Naive thymus-derived CD8-positive, alpha-beta T cell (primary cell): ENCODE results near the gene AMOTL2. TPM values are rescaled to one million over a fixed set of nuclear protein-coding genes. Genes with fewer than 3 reads are reported as not detected.
A peak's percentile ranks its signal among the peaks of the same experiment; 100 is the strongest.

Experiments
- ATAC-seq, 2 donors: fragments of 150-1000 bp; cut with Tn5 transposase in 1 of 2; sonication (Bioruptor Pico), chemical (Tn5 transposase) in 1 of 2; 1 replicate in 1 of 2; 2 replicates in 1 of 2; pipeline ENCODE4 v1.10.0; 2021; ENCODE audit warnings: mild to moderate bottlenecking in 2 of 2, moderate library complexity in 2 of 2
- POLR2A ChIA-PET: fragments of 350-600 bp; sonication (Branson Sonifier 250); formaldehyde crosslinking; loops from one replicate; lab custom pipeline; 2021; ENCODE audit warnings: antibody characterized with exemption; lab: Charles Lee
- DNase-seq, 10 donors: peaks; one replicate each; pipeline versions ENCODE4 v3.0.0 to v3.0.0-alpha.2; 2020 to 2022
- H3K27ac Mint-ChIP-seq, 10 donors: one replicate each; pipeline ENCODE4 v1.8.0; 2020 to 2022; ENCODE audit warnings: mild to moderate bottlenecking in 10 of 10, mixed read lengths in 10 of 10, moderate library complexity in 4 of 10, inconsistent platforms in 1 of 10
- H3K27me3 Mint-ChIP-seq, 5 donors: one replicate each; pipeline ENCODE4 v1.8.0; 2021 to 2022; ENCODE audit warnings: mixed read lengths in 5 of 5
- H3K36me3 Mint-ChIP-seq, 3 donors: one replicate each; pipeline ENCODE4 v1.8.0; 2020 to 2022; ENCODE audit warnings: mixed read lengths in 3 of 3, mild to moderate bottlenecking in 2 of 3, inconsistent platforms in 1 of 3
- H3K4me1 Mint-ChIP-seq, 4 donors: one replicate each; pipeline ENCODE4 v1.8.0; 2021 to 2022; ENCODE audit warnings: mixed read lengths in 4 of 4
- H3K4me3 Mint-ChIP-seq, 10 donors: one replicate each; pipeline ENCODE4 v1.8.0; 2020 to 2022; ENCODE audit warnings: mild to moderate bottlenecking in 10 of 10, mixed read lengths in 10 of 10, moderate library complexity in 6 of 10, inconsistent platforms in 1 of 10
- H3K9me3 Mint-ChIP-seq, 9 donors: one replicate each; pipeline ENCODE4 v1.8.0; 2020 to 2022; ENCODE audit warnings: mixed read lengths in 9 of 9, mild to moderate bottlenecking in 3 of 9, inconsistent platforms in 1 of 9, moderate library complexity in 1 of 9
- polyA plus RNA-seq, 3 donors: library from polyadenylated mRNA; unstranded; fragments of 300-500 nt; fragmentation: Illumina TruSeq; gene quantifications; one replicate each; pipeline ENCODE4 v1.2.3, GENCODE V29; 2021
- total RNA-seq, 8 experiments: library from RNA in 2 of 8; stranded (reverse) in 2 of 8; gene quantifications; one replicate each; pipeline ENCODE4 v1.2.3 and lab custom pipeline; 2021 to 2026

The AMOTL2 gene
- total and polyA plus RNA-seq, 5 experiments from 2014 or later, result not detected

DNA sequence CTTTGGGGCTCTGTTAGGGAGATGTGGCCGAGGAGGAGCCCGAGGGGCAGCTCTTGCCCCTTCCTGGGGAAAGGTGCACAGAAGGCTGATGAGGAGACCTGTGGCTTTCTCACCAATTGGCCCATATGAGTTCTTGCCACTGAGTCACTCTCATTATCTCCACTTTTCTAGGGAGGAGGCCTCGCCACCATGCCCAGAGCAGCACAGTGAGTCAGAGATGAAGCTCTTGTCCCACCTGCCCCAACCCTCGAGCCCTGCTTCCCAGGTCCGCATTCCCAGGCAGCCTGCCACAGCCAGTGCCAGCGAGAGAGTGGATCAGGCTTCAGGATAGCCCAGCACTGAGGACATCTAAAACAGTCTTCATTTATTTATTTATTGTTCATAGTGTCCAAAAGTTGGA is 53.5 kb downstream of the AMOTL2 start:
- no peak for ATAC-seq
- no peak for DNase-seq
- peaks cover 0 to 2% (median 0%) of the 10 kb centered on the region in 9 donors for H3K9me3 Mint-ChIP-seq
- POLR2A ChIA-PET, result no interaction called here
- peaks cover 10 to 21% (median 20%) of the 10 kb centered on the region in 5 donors for H3K27me3 Mint-ChIP-seq
- H3K27ac Mint-ChIP-seq, result no peak overlapping the region
- H3K36me3 Mint-ChIP-seq, result no peaks in the 10 kb centered on the region
- no peak overlapping the region for H3K4me3 Mint-ChIP-seq
- H3K4me1 Mint-ChIP-seq, result no peaks in the 10 kb centered on the region

DNA sequence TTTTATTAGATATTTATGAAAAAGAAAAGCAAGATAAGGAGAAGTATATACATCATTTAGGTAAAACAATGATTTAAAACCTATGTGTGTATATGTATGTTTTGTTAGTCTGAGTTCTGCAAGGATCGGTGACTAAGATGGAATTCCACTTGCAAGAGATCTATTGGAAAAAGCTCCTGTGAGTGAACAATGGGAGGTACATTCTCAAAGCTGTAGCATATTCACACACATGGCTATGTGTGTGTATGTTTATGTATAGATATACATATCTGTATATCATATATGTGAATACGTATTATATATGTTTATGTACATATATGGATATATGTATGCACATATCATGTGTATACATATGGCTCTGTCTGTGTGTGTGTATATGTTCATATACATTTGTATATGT is 54.3 kb downstream of the AMOTL2 start:
- no peak overlapping the region for H3K27ac Mint-ChIP-seq
- no peaks in the 10 kb centered on the region for H3K4me1 Mint-ChIP-seq
- H3K9me3 Mint-ChIP-seq, result peaks cover 0 to 2% (median 0%) of the 10 kb centered on the region in 9 donors
- POLR2A ChIA-PET, result no interaction called here
- DNase-seq (no peak), ATAC-seq (no peak)
- no peak overlapping the region for H3K4me3 Mint-ChIP-seq
- peaks cover 9 to 21% (median 18%) of the 10 kb centered on the region in 5 donors for H3K27me3 Mint-ChIP-seq
- H3K36me3 Mint-ChIP-seq, result no peaks in the 10 kb centered on the region

DNA sequence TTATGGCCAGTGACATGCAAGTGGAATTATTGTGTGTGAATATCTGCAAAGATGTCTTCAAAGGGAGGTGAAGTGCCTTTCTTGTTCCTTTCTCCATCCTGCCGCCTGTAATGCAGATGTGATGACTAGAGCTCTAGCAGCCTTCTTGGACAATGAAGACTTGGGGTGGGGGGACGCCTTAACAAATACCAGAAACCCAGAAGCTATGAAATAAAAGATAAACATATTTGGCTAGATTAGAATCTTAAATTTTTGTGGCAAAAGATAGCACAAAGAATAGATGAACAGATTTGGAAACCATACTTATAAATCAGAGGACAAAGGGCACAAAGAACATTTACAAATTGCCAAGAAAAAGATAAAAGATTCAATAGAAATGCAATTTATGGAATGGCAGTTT is 56.1 kb downstream of the AMOTL2 start:
- H3K36me3 Mint-ChIP-seq, result no peaks in the 10 kb centered on the region
- no peak overlapping the region for H3K4me3 Mint-ChIP-seq
- peaks cover 0 to 2% (median 0%) of the 10 kb centered on the region in 9 donors for H3K9me3 Mint-ChIP-seq
- DNase-seq (no peak), ATAC-seq (no peak)
- H3K27ac Mint-ChIP-seq, result peak overlapping the region in 1 of 10 donors; percentile 15
- peaks cover 19 to 36% (median 24%) of the 10 kb centered on the region in 5 donors for H3K27me3 Mint-ChIP-seq
- H3K4me1 Mint-ChIP-seq, result peaks cover 0 to 6% (median 1%) of the 10 kb centered on the region in 4 donors
- POLR2A ChIA-PET, result no interaction called here

DNA sequence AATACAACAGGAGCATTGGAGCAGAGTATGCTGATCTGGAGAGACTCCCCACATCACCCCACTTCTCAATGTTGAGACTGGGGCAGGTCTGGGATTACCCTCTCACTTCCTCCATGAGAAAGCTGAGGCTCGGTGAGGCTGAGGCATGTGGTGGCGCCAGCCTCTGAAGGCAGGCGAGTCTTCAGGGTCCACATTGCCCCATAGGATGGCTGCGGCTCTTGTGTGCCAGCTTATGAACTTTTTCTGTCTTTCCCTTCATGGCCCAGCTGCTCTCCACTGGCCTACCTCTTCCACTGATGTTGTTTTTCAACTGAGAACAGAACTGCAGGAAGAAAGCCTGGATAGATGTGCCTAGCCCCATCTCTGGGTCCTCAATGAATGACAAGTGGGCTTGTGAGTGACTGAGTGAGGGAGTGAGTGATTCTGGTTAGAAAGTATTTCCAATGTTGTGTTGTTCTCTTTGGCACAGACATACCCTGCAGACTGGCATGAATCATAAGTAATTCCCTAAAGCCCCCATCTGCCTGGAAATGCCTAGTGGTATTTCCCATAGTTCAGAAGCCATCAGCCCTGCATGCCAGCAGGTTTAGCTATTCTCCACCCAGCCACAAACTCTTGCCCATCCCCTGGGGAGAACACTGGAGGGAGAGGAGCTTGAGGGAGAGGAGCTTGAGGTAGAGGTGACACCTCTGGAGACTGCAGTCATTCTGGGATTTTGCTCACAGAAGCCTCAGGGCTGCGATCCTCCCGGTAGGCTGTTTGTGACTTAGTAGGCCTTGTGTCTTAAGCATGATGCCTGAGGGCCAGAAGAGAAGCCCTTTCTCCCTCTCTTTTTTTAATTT is 56.9 kb downstream of the AMOTL2 start:
- no peak for ATAC-seq
- DNase-seq, result no peak
- H3K4me1 Mint-ChIP-seq, result peaks cover 0 to 11% (median 4%) of the 10 kb centered on the region in 4 donors
- no peak overlapping the region for H3K4me3 Mint-ChIP-seq
- no peak overlapping the region for H3K27ac Mint-ChIP-seq
- POLR2A ChIA-PET, result no interaction called here
- H3K9me3 Mint-ChIP-seq, result no peaks in the 10 kb centered on the region
- no peaks in the 10 kb centered on the region for H3K36me3 Mint-ChIP-seq
- peaks cover 19 to 38% (median 21%) of the 10 kb centered on the region in 5 donors for H3K27me3 Mint-ChIP-seq

DNA sequence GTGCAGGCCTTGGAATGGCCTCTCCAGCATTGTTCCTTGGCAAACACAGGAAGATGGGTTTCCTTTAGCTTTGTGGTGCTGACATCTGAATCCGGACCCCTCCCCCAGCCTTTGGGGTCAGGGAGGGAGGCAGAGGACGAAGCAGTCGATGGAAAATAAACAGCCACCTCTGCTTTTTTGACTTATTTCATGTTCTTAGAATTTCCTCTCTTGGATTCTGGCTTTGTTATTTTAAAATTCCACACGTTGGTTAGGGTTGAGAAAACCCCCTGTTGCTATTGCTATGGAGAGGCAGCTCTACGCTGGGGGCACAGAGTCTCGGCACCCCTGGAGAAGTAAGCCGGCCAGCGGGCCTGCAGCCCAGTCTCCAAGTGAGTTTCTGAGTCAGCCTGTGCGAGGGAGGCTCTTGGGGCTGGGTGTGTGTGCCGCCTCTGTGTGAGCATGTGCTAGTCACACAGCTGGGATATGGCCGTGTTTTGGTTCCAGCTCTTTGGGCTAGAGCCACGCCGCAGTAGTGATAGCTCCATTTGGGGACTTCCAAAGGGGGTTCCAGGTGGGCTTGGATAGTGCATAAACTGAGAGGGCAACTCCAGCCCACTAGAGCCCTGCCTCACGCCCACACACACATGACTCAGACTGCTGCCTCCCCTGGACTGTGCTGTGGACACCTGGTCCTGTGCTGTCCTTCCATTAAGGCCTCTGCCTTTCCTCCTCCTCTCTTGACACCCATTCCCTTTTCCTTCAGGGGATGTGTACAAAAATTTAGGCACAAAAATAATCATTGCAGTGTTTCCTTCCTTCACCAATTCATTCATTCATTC is 58.8 kb downstream of the AMOTL2 start:
- Mint-ChIP-seq H3K9me3 (no peaks in the 10 kb centered on the region), H3K4me1 (peaks cover 0 to 11% (median 4%) of the 10 kb centered on the region in 4 donors), H3K27me3 (peaks cover 21 to 47% (median 28%) of the 10 kb centered on the region in 5 donors), H3K27ac (no peak overlapping the region), H3K36me3 (no peaks in the 10 kb centered on the region), H3K4me3 (no peak overlapping the region)
- no peak for DNase-seq
- POLR2A ChIA-PET, result no interaction called here
- no peak for ATAC-seq

DNA sequence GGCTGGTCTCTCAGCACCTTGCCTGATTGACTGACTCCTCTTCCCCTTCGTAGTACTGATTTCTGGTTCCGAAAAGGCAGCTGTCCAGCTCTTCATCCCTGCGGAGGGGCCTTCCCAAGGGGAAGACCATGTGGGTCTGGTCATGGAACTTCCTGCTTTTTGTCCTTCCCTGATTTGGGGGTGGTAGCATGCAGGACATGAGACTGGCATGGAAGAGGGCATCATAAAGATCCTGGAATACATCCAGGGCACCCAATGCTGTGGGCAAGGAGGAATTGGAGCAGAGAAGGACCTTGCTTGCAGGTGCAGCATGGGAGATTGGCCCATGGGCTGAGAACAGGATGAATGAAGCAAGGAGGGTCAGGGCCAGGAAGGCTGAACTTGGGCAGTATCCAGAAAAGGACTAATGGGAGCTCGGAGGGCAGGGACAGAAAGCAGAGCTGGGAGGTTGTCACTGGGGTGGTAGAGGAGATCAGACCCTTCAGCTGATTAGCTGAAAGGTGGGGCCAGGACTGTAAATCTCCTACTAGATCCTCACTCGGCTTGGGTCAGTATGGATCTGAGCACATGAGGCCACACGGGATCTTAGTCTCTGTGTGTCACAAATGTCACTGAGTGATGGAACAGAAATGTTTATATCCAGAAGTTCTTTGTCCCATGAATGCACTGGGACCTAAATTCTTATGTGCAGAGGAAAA is 59.5 kb downstream of the AMOTL2 start:
- H3K27me3 Mint-ChIP-seq, result peaks cover 21 to 47% (median 28%) of the 10 kb centered on the region in 5 donors
- ATAC-seq (no peak), DNase-seq (no peak)
- H3K27ac Mint-ChIP-seq, result peak overlapping the region in 1 of 10 donors; percentile 33
- no peaks in the 10 kb centered on the region for H3K36me3 Mint-ChIP-seq
- no peak overlapping the region for H3K4me3 Mint-ChIP-seq
- H3K9me3 Mint-ChIP-seq, result no peaks in the 10 kb centered on the region
- H3K4me1 Mint-ChIP-seq, result peaks cover 0 to 11% (median 4%) of the 10 kb centered on the region in 4 donors
- POLR2A ChIA-PET, result interaction anchor here (0.6 kb wide), 1 partner anchor 40 kb away, joined by 3 read pairs; no protein-coding TSS in a partner anchor

DNA sequence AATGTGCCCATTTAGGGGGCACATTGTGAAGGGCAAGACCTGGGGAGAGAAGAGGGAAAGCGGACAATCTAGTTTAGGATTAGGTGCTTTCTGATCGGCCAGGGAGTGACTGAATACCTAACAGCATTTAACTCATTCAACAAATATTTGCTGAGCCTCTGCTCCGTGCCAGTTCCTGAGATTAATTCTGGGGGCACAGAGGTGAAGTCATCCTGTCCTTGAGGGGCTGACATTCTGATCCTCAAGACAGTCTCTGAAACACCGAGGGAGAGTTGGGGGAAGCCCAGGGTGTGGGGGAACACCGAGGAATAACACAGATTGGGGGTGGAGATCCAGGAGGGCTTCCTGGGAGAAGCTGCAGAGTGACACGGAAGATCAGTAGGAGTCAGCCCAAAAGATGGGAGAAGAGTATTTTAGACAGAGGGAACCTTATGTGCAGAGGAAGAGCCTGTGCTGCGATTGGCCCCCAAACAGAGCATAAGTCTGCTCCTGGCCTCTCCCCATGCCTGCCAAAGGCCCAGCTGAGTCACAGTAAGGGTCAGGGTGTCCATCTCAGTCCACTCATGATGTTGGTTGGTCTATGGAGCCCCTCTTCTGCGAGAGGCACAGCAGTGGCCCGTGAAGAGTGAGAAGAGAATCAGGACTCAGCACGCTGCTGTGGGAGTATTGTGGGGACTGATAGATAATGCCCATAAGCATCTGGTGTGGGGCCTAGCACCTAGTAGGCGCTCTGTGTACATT is 60.2 kb downstream of the AMOTL2 start:
- H3K9me3 Mint-ChIP-seq, result no peaks in the 10 kb centered on the region
- H3K27ac Mint-ChIP-seq, result no peak overlapping the region
- peaks cover 0 to 11% (median 4%) of the 10 kb centered on the region in 4 donors for H3K4me1 Mint-ChIP-seq
- H3K36me3 Mint-ChIP-seq, result no peaks in the 10 kb centered on the region
- peak overlapping the region in 2 of 10 donors; percentile 18 to 34 for H3K4me3 Mint-ChIP-seq
- ATAC-seq (no peak), DNase-seq (no peak)
- POLR2A ChIA-PET, result interaction anchor here (0.6 kb wide), 1 partner anchor 40 kb away, joined by 3 read pairs; no protein-coding TSS in a partner anchor
- peaks cover 23 to 49% (median 28%) of the 10 kb centered on the region in 5 donors for H3K27me3 Mint-ChIP-seq

DNA sequence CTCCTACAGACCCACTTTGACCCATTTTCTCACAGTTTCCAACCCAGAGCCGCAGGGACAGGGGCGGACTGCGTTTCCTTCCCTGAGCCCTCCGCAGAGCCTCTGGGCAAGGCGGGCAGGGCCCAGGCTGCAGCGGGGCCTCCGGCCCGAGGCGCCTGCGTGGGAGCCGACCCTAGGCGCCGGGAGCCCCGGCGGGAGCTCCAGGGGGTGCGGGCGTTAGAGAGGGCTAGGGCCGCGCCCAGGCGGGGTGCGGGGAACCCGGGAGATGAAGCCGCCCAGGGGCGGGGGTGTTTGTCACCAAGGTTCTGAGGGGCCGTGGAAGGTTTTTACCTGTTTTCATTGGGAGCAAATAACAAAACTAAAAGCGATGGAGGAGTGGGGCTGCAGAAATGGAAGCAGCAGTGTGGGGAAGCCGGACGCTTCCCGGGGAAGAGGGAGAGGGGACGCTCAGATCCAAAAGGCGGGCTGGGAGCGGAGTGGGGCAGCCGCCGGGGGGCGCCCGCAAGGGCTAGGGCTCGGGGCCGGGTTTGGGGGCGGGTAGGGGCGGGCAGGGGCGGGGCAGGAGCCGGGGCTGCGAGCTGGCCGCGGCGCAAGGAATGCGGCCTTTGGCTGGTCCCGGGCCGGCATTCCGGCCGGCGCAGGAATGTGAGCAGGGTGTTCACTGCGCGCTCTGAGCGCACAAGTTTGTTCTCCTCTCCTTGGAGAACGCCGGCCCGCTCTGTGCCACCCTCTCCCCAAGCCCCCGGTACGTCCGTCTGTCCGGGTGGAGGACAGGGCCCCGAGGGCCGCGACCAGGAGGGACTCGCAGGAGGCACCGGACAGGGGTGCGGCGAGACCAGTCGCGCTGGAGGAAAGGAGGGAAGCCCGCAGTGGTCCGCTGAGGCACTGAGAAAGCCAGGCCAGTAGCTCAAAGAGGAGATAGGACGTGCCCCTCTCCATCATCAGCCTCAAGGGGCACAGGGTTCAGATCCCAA is 61.1 kb downstream of the AMOTL2 start:
- no peaks in the 10 kb centered on the region for H3K36me3 Mint-ChIP-seq
- no peak overlapping the region for H3K27ac Mint-ChIP-seq
- POLR2A ChIA-PET, result no interaction called here
- H3K27me3 Mint-ChIP-seq, result peaks cover 23 to 48% (median 25%) of the 10 kb centered on the region in 5 donors
- peaks cover 0 to 14% (median 6%) of the 10 kb centered on the region in 4 donors for H3K4me1 Mint-ChIP-seq
- no peak for ATAC-seq
- DNase-seq, result no peak
- H3K9me3 Mint-ChIP-seq, result no peaks in the 10 kb centered on the region
- H3K4me3 Mint-ChIP-seq, result peak overlapping the region in 8 of 10 donors; percentile 42 to 74 (median 56)

DNA sequence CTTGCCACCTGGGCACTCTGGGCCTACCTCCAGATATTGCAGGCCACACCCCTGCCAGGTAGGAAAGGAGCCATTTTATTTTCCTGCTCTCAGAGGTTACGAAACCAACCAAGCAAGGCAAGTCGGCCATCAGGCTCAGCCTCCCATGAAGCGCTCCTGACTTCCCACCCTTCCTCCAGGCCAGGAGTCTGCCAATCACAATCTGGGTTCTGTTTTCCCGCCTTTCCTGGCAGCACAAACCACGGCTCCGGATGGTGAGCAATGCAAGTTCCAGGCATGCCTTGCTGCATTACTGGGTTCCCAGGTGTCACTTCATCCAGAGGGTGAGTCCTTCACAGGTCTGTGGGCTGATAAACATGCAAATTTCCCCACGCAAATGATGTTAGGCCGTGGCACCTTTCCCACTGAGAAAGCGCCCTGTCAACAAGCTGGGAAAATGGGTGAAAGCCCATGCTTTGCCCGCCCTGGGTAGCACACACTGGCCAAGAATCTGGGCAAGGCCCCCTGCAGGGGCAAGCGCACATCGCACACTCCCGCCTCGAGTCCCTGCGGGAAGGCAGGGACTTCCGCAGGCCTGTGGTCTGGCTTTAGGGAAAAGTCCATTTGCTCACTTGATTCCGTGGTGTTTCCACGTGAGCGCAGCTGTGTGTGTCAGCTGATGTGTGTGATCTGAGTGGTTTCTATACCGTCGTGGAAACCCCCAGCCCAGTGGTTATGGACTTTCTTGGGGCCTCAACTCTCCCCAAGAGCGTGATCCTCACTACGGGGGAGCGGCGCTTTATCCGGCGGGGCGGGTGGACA is 62.0 kb downstream of the AMOTL2 start:
- ATAC-seq, result peak in 1 of 2 donors; percentile 16
- POLR2A ChIA-PET, result no interaction called here
- H3K36me3 Mint-ChIP-seq, result no peaks in the 10 kb centered on the region
- H3K27ac Mint-ChIP-seq, result no peak overlapping the region
- H3K4me3 Mint-ChIP-seq, result peak overlapping the region in 7 of 10 donors; percentile 24 to 60 (median 45)
- H3K27me3 Mint-ChIP-seq, result peaks cover 22 to 50% (median 26%) of the 10 kb centered on the region in 5 donors
- H3K4me1 Mint-ChIP-seq, result peaks cover 0 to 16% (median 8%) of the 10 kb centered on the region in 4 donors
- DNase-seq, result no peak
- H3K9me3 Mint-ChIP-seq, result no peaks in the 10 kb centered on the region

DNA sequence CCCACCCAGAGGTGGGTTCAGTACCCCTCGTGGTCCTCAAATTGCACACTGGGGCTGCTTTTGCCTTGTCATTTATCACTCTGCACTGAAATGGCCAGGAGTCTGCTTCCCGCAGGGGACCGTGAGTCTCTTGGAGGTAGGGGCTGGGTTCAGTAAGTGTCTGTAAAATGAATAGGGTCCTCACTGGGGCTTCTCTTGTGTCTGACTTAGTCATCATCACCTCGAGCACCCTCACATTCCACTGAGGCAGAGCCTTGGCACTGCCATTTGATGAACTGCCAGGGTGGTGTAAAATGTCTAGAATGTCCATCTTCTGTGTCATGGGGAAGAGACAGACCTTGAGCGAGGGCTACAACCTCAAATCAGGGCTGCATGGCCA is 62.6 kb downstream of the AMOTL2 start:
- POLR2A ChIA-PET, result no interaction called here
- H3K4me3 Mint-ChIP-seq, result peak overlapping the region in 1 of 10 donors; percentile 22
- H3K9me3 Mint-ChIP-seq, result no peaks in the 10 kb centered on the region
- H3K27me3 Mint-ChIP-seq, result peaks cover 22 to 52% (median 28%) of the 10 kb centered on the region in 5 donors
- peaks cover 0 to 16% (median 8%) of the 10 kb centered on the region in 4 donors for H3K4me1 Mint-ChIP-seq
- DNase-seq (no peak), ATAC-seq (no peak)
- H3K36me3 Mint-ChIP-seq, result no peaks in the 10 kb centered on the region
- H3K27ac Mint-ChIP-seq, result no peak overlapping the region
